ENCODE data around the gene CCDC68. TPM values are rescaled to one million over a fixed set of nuclear protein-coding genes. Genes with fewer than 3 reads are reported as not detected.

The CCDC68 gene
- total RNA-seq, 1 donor, result 9.1 TPM

- TF ChIP-seq, protein P1, sequence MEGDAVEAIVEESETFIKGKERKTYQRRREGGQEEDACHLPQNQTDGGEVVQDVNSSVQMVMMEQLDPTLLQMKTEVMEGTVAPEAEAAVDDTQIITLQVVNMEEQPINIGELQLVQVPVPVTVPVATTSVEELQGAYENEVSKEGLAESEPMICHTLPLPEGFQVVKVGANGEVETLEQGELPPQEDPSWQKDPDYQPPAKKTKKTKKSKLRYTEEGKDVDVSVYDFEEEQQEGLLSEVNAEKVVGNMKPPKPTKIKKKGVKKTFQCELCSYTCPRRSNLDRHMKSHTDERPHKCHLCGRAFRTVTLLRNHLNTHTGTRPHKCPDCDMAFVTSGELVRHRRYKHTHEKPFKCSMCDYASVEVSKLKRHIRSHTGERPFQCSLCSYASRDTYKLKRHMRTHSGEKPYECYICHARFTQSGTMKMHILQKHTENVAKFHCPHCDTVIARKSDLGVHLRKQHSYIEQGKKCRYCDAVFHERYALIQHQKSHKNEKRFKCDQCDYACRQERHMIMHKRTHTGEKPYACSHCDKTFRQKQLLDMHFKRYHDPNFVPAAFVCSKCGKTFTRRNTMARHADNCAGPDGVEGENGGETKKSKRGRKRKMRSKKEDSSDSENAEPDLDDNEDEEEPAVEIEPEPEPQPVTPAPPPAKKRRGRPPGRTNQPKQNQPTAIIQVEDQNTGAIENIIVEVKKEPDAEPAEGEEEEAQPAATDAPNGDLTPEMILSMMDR (IDR thresholded peaks at IDR 0.05; ENCODE audit: insufficient read depth, low read depth, low read length), result no peak
- no peak overlapping the region for H3K4me3 ChIP-seq (ENCODE audit: low read depth, low read length)
- DNase-seq (ENCODE audit: low read depth), result no peak
Measured at GRCh38 chr18:54956506-54956905, 2.8 kb downstream of the CCDC68 start.

DNA sequence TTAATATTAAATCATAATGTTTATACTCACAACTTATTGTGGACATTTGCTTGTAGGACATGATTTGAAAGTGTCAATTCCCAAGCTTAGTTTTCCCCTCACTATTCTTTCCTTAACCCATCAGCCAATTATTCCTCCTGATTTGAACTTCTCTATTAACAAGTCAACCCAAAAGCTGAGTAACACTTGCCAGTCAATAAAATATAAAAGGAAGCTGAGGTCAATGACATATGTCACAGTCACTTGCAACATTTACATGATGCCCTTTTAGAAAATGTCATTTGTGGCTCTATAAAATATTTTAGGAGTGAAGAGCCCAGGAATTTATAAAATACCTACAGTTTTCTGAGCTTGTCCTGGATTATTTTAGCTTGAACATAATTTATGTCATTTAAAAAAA lies 7.2 kb downstream of the CCDC68 start:
- TF ChIP-seq, protein P1 (IDR thresholded peaks at IDR 0.05; ENCODE audit: insufficient read depth, low read depth, low read length), result no peak
- DNase-seq (ENCODE audit: low read depth), result no peak
- no peak overlapping the region for H3K4me3 ChIP-seq (ENCODE audit: low read depth, low read length)

- no peak for DNase-seq (ENCODE audit: low read depth)
- TF ChIP-seq, protein P1 (IDR thresholded peaks at IDR 0.05; ENCODE audit: insufficient read depth, low read depth, low read length), result no peak
- H3K4me3 ChIP-seq (ENCODE audit: low read depth, low read length), result no peak overlapping the region
Measured at GRCh38 chr18:54950221-54950620, 9.0 kb downstream of the CCDC68 start.

DNA sequence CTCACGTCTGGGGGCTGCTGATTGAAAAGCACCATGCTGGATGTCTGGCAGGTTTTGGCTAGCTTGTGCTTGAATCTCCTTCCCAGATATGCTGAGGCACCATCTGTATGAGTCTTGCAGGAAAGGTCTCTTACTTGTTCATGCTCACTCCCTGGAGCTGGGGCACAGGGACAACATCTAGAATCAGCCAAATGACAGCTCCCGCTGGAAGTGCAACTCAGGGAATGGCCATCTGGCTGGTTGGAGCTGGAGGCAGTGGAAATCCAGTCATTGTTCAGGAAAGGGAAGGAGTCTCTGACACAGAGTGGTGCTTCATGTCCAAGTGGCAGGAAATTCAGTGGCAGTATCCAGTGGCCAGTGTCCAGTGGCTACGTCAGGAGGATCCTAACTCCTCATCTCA lies 9.7 kb downstream of the CCDC68 start:
- no peak overlapping the region for H3K4me3 ChIP-seq (ENCODE audit: low read depth, low read length)
- TF ChIP-seq, protein P1 (IDR thresholded peaks at IDR 0.05; ENCODE audit: insufficient read depth, low read depth, low read length), result no peak
- no peak for DNase-seq (ENCODE audit: low read depth)

- H3K4me3 ChIP-seq (ENCODE audit: low read depth, low read length), result no peak overlapping the region
- DNase-seq (ENCODE audit: low read depth), result peak; percentile 65
- TF ChIP-seq, protein P1 (IDR thresholded peaks at IDR 0.05; ENCODE audit: insufficient read depth, low read depth, low read length), result no peak
Measured at GRCh38 chr18:54948350-54948837, 10.9 kb downstream of the CCDC68 start.

GRCh38 chr18:54947091-54947490 lies 12.2 kb downstream of the CCDC68 start:
- no peak for DNase-seq (ENCODE audit: low read depth)
- TF ChIP-seq, protein P1 (IDR thresholded peaks at IDR 0.05; ENCODE audit: insufficient read depth, low read depth, low read length), result no peak
- H3K4me3 ChIP-seq (ENCODE audit: low read depth, low read length), result no peak overlapping the region

DNA sequence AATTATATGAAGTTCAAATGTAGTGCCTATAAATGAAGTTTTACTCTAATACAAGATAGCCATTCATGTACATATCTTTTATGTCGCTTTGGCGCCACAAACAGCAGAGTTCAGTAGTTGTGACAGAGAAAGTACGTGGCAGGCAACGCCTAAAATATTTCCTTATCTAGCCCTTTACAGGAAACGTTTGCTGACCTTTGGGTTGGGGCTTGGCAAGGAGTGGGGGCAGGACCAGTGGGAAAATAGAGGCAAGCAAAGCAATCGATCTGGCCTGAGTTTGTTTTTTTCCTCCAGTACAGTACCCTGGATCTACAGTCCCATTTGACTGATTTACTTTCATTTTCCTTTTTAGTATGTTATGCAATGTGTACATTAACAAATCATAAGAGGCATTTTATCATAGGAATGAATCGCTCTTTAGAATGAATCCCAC lies 13.1 kb downstream of the CCDC68 start:
- TF ChIP-seq, protein P1 (IDR thresholded peaks at IDR 0.05; ENCODE audit: insufficient read depth, low read depth, low read length), result no peak
- peak; percentile 78 for DNase-seq (ENCODE audit: low read depth)
- peak overlapping the region; percentile 62 for H3K4me3 ChIP-seq (ENCODE audit: low read depth, low read length)

Measured in fibroblast of villous mesenchyme (primary cell).